ENCODE measurements around the gene GJA4.

GJA4 gene

DNA sequence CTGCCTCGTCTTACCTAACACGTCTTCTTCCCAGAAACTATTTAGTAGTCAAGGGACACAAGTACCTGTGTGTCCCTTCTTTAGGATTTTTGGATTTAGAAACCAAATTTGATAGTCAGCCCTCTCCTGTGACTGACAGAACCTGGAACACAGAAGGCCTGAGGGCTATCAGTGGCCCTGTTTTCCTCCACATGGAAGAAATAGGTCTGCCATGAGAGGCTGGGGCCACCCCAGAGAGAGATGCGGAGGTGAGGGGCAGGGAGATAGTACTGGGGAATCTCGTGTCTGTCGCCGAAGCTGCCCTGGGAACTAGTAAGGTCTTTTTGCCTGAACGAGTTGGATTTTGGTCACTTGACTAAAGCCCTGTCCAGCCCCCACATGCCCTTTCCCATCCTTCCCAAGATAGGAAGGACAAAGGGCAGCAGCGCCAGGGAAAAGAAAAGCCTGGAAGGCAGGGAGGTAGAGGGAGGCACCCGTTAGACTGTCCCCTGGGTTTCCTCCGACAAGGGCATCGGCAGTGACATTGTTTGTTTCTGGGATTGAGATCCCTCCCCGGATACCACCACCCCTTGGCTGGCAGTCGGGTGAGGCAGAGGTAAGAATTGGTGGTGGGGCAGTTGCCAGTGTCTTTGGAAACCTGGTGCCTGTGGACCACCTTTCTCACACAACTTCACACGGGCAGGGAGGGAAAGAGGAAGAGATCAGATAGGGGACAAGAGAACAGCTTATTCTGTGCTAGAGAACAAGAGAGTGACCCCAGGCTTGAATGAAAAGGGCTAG lies 46.9 kb downstream of the GJA4 start:
- DNase-seq (ENCODE audit: low read depth), result no peak

DNA sequence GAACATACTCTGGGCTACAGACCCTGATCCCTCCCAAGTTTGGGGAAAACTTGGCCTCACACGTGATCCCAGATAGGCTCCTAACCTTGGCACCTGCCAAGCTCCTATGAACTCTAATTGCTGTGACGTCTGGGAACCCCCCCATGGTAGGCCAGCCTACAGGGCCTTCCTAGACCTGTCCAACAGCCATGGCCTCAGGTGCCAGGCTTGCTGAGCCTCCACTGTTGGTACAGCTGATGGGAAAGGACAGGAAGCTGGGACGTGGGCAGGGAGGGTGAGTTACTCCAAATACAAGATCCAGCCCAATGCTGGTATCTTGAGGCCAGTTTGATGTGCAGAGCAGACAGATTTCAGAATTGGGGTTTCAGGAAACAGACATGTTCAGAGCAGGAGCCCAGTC lies 47.6 kb downstream of the GJA4 start:
- DNase-seq (ENCODE audit: low read depth), result no peak

GRCh38 chr1:34842073-34842472 lies 49.3 kb downstream of the GJA4 start:
- no peak for DNase-seq (ENCODE audit: low read depth)

- peak; percentile 9 for DNase-seq (ENCODE audit: low read depth)
Observed at GRCh38 chr1:34842952-34843371, 50.2 kb downstream of the GJA4 start.

DNA sequence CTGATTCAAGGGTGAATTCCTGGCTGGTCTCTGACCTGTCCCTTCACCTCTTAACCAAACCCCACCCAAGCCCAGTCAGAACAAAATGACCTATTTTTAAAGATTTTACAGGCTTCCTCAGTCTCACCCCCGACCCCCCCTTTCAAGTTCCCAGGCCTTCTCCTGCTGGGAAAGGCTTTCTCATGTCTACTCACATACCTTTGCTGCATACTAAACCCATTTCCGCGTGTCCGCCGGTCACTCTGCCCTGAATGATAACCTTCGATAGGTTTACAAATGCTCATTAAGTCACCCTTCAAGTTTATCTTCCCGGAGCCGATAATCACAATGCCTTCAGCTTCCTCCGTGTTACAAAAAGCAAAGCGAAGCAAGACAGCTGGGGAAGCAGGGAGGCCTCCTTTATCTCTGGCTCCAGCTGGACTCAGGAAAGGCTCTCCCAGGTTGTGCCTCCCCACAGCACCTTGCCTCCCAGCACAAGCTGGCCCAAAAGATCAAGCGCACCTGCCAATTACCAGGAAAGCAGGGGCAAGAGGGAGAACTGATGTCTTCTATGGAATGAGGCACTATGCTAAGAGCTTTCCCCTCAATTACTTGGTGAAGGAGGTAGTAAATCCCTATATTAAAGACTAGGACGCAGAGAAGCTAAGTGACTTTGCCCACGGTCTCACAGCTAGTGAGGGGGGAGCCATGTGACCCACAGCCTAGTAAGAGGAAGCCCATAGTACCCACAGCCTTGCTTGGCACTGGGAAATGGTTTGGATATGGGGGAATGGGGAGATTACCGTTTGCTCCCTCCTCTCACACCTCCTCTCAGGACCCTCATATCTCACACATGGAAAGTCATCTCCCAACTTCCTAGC lies 50.8 kb downstream of the GJA4 start:
- DNase-seq (ENCODE audit: low read depth), result no peak

DNA sequence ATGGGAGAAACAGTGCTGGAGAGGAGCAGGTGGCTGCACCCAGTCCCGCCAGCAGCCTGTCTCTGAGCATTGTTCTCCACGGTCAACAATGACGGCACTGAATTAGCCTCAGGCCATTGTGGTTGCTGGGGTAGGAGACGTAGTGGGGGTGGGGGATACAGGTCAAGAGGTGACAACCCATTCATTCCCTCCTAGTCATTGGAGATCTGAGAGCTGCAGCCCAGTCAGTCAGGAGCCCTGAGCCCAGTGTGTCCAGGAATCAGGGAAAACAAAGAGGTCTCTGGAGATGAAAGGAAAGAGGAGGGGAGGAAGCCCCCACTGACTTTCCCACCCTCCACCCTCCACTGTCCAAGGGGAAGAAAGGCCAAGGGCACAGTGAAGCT lies 51.4 kb downstream of the GJA4 start:
- peak; percentile 70 for DNase-seq (ENCODE audit: low read depth)
